IPS DF 6.9 (cell line): ENCODE data around the gene CTRL.
"Not testable (repeated sequence)": the region's sequence is repeated elsewhere in the genome, so short reads cannot be mapped to it uniquely, and the experiment has no call there.

Experiments
- DNase-seq: peaks from one replicate; pipeline ENCODE4 v3.0.0-alpha.2; 2013; ENCODE audit warnings: low read depth, low spot score
- H3K27ac ChIP-seq: one replicate; pipeline ENCODE4 v1.5.1; 2013; ENCODE audit warnings: low read length, control low read depth
- H3K27me3 ChIP-seq: 2 replicates; pipeline ENCODE4 v1.6.1; 2013; ENCODE audit warnings: mild to moderate bottlenecking, low read length; ENCODE audit not compliant: control insufficient read depth, insufficient read depth
- H3K36me3 ChIP-seq: 2 replicates; pipeline ENCODE4 v1.6.1; 2013; ENCODE audit warnings: low read length; ENCODE audit not compliant: control insufficient read depth, insufficient read depth
- H3K4me1 ChIP-seq: 2 replicates; pipeline ENCODE4 v1.6.1; 2013; ENCODE audit warnings: low read length; ENCODE audit not compliant: control insufficient read depth, insufficient read depth
- H3K4me3 ChIP-seq: 2 replicates; pipeline ENCODE4 v1.5.1; 2013; ENCODE audit warnings: mild to moderate bottlenecking, low read length
- H3K9me3 ChIP-seq: 2 replicates; pipeline ENCODE4 v1.6.1; 2013; ENCODE audit warnings: low read length, inconsistent platforms; ENCODE audit not compliant: control insufficient read depth, insufficient read depth
- WGBS: extraction: QIAGEN DNeasy Blood & Tissue Kit; methylation state at CpG from one replicate; pipeline ENCODE4 v1.1.7; 2013; ENCODE audit warnings: mixed read lengths, missing lambda C conversion rate; ENCODE audit not compliant: insufficient read length, insufficient coverage; 5-methylcytosine and 5-hydroxymethylcytosine counted together

CTRL gene

DNA sequence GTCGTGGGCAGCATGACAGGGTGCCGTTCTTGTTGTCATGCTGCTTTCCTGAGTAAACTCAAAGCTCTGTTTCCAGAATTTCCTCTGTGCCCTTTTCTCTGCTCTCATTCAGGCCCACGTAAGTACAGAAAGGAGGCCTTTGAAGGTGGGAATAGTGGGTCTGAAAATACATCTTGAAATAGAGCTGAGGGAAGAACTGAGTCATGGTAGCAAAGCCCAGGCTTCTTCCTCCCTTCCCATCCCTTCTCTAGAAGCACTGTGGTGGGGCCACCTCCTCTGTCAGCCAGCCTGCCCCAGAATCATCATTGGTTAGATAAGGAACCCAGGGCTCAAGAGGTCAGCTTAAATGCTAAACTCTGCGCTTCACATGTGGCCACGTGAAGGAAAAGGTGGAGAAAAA lies 9.4 kb downstream of the CTRL start:
- Histone ChIP-seq H3K36me3 (no peaks in the 10 kb centered on the region), H3K27me3 (no peaks in the 10 kb centered on the region), H3K9me3 (no peaks in the 10 kb centered on the region), H3K4me1 (no peaks in the 10 kb centered on the region), H3K4me3 (no peak overlapping the region), H3K27ac (no peak overlapping the region)
- no peak for DNase-seq
- no CpG with 5 or more reads among the region's 5 CpGs for WGBS

DNA sequence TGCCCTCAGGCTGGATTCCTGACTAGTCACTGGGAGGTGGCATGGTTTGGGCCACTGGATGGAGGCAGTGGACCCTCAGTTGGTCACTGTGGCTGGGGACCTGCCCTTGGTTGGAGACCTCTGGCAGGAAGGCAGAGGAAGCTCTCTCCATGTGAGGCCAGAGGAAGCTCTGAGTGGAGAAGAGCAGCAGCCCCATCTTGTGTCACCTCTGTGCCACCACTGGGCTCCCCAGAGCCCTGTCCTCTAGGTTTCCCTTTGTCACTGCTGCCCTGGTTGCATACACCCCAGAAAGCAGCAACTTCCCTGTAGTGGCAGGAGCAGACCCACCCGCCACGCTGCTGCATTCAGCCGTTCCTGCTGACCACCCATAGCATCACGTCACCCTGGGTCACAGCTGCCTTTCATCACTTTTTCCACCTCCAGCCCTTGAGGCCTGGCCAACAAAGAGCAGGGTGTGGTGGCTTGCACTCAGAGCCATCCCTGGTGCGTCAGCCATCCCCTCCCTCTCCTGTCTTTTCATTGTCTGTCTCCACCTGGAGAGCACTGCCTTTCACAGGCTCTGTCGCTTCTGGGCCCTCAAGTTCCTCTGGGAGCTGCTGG lies 11.9 kb downstream of the CTRL start:
- WGBS, result no CpG with 5 or more reads among the region's 6 CpGs
- Histone ChIP-seq H3K27ac (no peak overlapping the region), H3K9me3 (no peaks in the 10 kb centered on the region), H3K4me3 (no peak overlapping the region), H3K4me1 (peaks cover 4% of the 10 kb centered on the region), H3K27me3 (no peaks in the 10 kb centered on the region), H3K36me3 (no peaks in the 10 kb centered on the region)
- DNase-seq, result no peak

DNA sequence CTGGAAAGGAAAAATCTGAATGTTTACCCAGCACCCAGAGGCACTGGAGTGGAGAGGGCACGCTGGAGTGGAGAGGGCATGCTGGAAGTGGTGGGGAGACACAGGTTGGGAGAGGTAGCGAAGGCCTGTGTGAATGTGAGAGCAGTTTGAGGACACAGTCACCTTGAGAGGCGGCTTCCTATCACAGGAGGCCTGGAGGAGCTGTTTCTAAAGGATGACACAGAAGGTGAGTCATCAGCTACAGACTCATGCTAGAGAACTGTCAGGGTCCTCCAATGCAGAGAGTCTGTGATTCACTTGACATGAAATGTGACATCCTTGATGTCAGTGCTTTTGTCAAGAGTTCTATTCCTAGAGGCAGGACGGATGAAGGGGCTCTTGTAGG lies 13.8 kb downstream of the CTRL start:
- H3K4me1 ChIP-seq, result peaks cover 5% of the 10 kb centered on the region
- WGBS, result no CpG with 5 or more reads among the region's 4 CpGs
- no peaks in the 10 kb centered on the region for H3K9me3 ChIP-seq
- no peaks in the 10 kb centered on the region for H3K36me3 ChIP-seq
- no peak for DNase-seq
- H3K27ac ChIP-seq, result no peak overlapping the region
- H3K27me3 ChIP-seq, result no peaks in the 10 kb centered on the region
- H3K4me3 ChIP-seq, result no peak overlapping the region

DNA sequence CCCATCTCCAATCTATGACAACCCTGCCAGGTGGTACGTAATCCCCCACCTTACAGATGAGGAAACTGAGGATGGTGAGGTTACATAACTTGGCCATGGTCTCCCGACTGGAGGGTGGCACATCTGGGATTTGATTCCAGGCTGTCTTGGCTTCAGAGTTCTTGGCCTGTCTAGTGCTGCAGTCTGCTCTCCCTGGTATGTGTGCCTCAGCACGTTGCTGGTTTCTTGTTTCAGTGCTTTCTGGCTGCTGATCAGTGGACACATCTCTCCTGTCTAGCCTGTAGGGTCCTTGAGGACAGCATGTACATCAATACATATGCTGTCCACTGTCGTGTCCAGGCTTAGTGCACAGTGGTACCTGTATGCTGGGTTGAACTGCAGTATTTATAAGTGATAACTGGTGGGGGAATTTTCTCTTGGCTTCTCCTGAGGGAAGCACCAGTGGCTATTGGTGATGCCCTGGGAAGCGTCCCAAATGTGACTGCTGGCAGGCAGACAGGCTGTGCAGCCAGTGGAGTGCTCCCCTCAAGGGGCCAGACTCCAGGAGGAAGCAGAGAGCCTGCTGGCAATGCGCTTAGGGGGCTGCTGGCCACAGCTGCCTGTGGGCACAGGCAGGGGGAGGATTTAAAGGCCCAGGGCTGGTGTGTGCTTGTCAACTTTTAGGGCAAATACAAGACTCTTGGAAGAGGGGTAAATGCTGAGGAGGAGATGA lies 14.4 kb downstream of the CTRL start:
- no peak for DNase-seq
- H3K27ac ChIP-seq, result no peak overlapping the region
- H3K36me3 ChIP-seq, result no peaks in the 10 kb centered on the region
- H3K27me3 ChIP-seq, result no peaks in the 10 kb centered on the region
- no CpG with 5 or more reads among the region's 6 CpGs for WGBS
- H3K4me1 ChIP-seq, result peaks cover 5% of the 10 kb centered on the region
- H3K9me3 ChIP-seq, result no peaks in the 10 kb centered on the region
- H3K4me3 ChIP-seq, result no peak overlapping the region

DNA sequence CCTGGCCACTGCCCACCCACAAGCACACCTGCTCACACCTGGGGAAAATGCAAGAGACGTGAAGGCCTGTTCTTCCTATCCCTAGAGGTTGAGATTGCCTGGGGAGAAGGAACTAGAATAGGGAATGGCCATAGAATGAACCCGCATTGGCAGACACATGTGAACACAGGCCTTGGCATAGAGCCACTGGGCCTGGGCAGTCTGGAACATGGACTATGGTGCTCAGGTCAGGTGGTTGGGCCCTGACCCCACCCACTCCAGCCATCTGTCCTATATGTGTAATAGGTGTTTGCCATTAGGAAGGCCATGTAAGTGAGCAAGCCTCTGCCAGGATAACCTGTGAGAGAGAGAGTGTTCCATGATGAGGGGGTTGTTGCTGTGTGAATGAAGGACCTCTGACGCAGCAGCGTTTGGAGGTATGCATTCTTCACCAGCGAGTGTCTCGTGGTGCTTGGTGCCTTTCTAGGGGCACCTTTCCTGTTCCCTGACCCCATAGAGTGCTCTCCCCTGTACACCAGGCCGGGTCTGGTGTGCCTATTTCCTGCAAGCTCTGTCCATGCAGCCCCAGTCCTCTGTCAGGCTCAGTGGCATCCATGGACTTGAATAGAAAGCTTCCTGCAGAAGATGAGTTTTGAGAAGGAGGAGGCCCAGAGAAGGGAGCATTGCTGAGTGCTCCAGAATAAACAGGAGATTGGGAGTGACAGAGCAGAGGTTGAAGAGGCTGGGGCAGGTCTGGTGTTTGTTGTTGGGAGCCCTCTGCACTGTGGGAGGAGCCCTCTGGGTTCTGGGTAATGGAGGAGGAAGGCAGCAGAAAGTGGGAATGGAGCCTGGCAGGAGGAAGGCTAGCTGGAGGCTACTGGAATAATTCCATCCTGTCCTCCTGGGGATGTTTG lies 15.6 kb downstream of the CTRL start:
- H3K9me3 ChIP-seq, result no peaks in the 10 kb centered on the region
- no peak overlapping the region for H3K27ac ChIP-seq
- DNase-seq, result no peak
- no peaks in the 10 kb centered on the region for H3K27me3 ChIP-seq
- no CpG with 5 or more reads among the region's 7 CpGs for WGBS
- peaks cover 5% of the 10 kb centered on the region for H3K4me1 ChIP-seq
- H3K4me3 ChIP-seq, result no peak overlapping the region
- no peaks in the 10 kb centered on the region for H3K36me3 ChIP-seq

DNA sequence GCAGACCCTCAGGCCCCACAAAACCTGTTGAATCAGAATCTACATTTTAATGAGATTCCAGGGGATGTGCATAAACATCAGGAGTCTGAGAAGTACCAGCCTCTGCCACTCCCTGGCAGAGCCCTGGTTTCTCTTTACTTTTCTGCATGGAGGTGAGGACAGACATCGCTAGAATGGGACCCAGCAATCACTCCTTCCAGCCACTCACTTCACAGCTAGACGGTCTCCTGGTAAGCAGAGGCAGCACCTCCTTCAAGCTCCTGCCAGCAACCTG lies 16.2 kb downstream of the CTRL start:
- H3K27ac ChIP-seq, H3K36me3 ChIP-seq, DNase-seq, H3K4me3 ChIP-seq, H3K4me1 ChIP-seq, H3K9me3 ChIP-seq, H3K27me3 ChIP-seq: not testable (repeated sequence)
- no CpG with 5 or more reads among the region's 2 CpGs for WGBS

DNA sequence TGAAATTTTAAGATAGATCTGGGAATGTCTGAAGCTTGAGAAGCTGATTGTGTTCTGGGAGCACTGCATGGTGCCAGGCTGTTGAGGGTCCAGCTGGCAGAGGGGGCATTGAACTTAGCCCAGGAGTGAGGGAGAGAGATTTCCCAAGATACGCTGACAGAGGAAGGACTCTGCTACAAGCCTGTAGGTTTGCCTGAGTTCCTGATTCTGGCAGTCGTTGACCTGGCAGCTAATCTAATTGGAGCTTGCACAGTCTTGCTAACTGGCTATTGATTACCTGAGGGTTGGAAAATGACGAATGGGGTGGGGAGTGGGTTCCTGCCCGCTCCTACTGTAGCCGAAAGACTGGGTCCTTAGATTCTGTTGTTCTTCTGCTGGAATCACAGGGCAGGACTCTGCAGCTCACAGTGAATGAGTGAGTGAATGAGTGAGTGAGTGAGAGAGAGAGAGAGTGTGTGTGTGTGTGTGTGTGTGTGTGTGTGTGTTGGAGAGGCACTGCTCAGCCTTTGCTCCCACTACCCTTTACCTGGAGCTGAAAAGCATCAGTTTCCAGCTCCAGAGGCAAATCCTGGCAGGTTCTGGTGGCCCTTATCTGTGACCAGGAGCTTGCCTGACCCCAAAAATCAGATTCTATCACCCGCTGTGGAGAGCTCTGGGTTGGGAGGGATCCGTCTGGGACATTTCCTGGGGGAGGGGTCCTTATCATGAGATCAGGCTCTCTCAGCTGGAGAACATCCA lies 16.7 kb downstream of the CTRL start:
- no peak overlapping the region for H3K4me3 ChIP-seq
- H3K27me3 ChIP-seq, result no peaks in the 10 kb centered on the region
- no CpG with 5 or more reads among the region's 7 CpGs for WGBS
- H3K27ac ChIP-seq, result no peak overlapping the region
- DNase-seq, result no peak
- no peaks in the 10 kb centered on the region for H3K9me3 ChIP-seq
- peaks cover 5% of the 10 kb centered on the region for H3K4me1 ChIP-seq
- no peaks in the 10 kb centered on the region for H3K36me3 ChIP-seq

DNA sequence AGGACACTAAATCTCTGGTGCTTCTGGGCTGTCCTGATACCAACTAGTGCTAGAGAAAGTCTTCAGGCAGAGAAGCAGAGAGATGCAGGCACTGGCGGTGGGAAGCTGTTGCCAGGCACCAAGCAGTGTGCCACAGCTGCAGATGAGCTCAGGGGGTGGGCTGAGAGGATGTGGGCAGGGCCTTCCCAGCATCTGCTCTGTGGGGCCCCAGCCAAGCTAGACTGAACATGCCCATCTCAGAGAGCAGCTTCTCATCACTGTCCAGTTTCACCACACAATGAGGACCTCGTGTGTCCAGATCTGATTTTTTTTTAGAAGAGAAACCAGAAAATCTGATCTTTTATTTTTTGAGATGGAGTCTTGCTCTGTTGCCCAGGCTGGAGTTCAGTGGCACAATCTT lies 21.5 kb downstream of the CTRL start:
- Histone ChIP-seq H3K4me1 (peaks cover 5% of the 10 kb centered on the region), H3K27ac (no peak overlapping the region), H3K4me3 (no peak overlapping the region), H3K9me3 (no peaks in the 10 kb centered on the region), H3K36me3 (0 out of 2 replicates have a peak, but pooled peaks cover 4% of the 10 kb centered on the region), H3K27me3 (no peaks in the 10 kb centered on the region)
- no CpG with 5 or more reads among the region's 2 CpGs for WGBS
- DNase-seq, result no peak

DNA sequence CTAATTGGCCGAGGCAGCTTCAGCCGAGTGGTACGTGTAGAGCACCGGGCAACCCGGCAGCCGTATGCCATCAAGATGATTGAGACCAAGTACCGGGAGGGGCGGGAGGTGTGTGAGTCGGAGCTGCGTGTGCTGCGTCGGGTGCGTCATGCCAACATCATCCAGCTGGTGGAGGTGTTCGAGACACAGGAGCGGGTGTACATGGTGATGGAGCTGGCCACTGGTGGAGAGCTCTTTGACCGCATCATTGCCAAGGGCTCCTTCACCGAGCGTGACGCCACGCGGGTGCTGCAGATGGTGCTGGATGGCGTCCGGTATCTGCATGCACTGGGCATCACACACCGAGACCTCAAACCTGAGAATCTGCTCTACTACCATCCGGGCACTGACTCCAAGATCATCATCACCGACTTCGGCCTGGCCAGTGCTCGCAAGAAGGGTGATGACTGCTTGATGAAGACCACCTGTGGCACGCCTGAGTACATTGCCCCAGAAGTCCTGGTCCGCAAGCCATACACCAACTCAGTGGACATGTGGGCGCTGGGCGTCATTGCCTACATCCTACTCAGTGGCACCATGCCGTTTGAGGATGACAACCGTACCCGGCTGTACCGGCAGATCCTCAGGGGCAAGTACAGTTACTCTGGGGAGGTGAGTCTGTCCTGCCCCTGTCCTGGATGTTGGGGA lies 22.5 kb downstream of the CTRL start:
- no CpG with 5 or more reads among the region's 36 CpGs for WGBS
- Histone ChIP-seq H3K27me3 (no peaks in the 10 kb centered on the region), H3K4me1 (no peaks in the 10 kb centered on the region)

More for the DNA sequence above, 22.5 kb downstream of the CTRL start:
- DNase-seq, result no peak
- H3K4me3 ChIP-seq, result no peak overlapping the region
- no peak overlapping the region for H3K27ac ChIP-seq
- H3K36me3 ChIP-seq, result 0 out of 2 replicates have a peak, but pooled peaks cover 4% of the 10 kb centered on the region
- H3K9me3 ChIP-seq, result no peaks in the 10 kb centered on the region
